ENCODE results near the gene SOHLH2.

The SOHLH2 gene, protein sequence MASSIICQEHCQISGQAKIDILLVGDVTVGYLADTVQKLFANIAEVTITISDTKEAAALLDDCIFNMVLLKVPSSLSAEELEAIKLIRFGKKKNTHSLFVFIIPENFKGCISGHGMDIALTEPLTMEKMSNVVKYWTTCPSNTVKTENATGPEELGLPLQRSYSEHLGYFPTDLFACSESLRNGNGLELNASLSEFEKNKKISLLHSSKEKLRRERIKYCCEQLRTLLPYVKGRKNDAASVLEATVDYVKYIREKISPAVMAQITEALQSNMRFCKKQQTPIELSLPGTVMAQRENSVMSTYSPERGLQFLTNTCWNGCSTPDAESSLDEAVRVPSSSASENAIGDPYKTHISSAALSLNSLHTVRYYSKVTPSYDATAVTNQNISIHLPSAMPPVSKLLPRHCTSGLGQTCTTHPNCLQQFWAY

GRCh38 chr13:36214163-36214921 is at the start of gene SOHLH2:
Gene SOHLH2, minus strand, starts transcription at chr13:36214556. Its CDS starts 30 bp downstream, at chr13:36214526.
- DNase-seq, result no peak

DNA sequence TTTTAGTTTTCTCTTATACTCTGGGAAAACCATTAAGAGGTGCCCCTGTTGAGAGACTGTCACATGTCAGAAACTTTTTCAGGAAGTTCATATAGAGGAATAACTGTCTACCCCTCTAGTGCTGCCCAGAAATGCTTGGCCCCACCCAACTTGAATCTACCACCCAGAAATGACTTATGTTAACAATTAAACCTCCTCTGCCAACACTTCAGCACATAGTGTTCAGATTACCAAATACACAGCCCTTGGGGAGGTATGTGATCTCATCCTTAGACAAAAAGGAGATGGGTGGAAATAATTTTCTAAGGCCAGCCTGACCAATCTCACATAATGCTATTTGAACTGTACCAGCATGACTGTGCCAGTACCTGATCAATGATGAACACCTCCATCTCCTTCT is 47.6 kb upstream of the SOHLH2 start:
- no peak for DNase-seq

- DNase-seq, result no peak
These were observed 46.7 kb upstream of the SOHLH2 start for GRCh38 chr13:36261011-36261410.

DNA sequence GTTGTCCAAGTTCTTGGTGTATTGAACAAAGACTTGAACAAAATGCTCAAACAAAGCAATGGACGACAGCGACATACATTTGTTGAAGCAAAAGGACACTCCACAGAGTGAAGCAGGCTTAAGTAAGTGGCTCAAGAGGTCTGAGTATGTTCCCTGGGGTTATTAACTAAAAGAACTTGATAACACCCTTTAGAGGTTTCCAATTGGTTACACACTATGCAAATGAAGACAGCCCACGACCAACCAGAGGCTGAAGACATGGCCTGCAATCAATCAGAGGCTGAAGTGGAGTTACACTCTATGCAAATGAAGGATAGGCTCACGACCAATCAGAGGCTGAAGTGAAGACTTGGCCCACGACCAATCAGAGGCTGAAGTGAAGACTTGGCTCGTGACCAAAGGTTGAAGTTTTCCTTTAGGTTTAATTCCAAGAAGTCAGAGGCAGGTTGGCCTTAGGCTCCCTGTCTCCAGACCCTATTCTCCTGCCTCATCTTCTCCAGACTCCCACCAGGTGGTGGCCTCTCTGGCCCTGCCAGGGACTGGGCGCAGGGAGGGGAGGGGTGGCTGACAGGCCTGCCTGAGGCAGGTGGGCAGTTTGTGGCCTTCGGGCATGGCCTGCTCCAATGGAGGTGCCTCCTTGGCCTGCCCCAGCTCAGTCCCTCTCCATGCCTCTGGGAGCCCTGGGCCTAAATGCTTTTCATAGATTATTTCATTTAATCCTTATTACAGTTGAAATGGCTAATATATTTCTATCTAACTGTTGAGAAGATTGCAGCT is 45.2 kb upstream of the SOHLH2 start:
- no peak for DNase-seq

- DNase-seq, result no peak
These were observed 44.5 kb upstream of the SOHLH2 start for GRCh38 chr13:36258831-36259230.

DNA sequence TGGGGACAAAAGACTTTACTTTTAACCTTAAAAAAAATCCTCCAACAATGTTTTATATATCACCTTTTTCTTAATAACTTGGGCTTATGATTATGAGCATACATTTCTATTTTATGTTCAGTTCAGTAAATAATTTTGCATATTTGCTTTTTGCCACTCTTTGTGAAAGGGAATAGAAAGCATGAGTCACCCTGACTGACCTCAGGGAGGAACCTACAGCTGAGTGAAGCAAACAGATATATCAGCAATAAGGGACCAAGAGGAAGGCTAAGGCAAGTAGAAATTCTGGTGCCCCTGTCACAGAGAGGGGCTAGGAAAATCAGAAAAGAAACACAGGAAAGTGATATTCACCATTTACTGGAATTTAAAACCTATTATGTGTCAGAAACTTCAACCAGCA is 37.2 kb upstream of the SOHLH2 start:
- no peak for DNase-seq

- no peak for DNase-seq
These were observed 36.7 kb upstream of the SOHLH2 start for GRCh38 chr13:36251017-36251416.

DNA sequence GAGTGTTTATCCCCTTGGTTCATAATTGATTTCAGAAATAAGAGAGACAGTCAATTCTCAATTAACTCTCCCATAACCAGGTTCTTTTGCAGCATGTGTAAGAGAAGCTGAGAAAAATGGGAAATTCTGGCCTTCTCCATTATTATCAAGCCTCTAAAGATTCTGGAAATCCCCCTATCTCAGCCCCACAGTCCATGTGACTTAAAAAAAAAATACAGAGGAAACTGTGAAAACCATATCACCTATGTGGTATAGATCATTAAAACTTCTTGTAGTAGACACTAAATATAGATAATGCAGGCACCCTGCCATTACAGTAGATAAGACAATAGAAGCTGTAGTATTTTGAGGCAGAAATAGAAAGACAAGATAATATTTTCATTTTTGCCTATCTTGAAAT is 34.3 kb upstream of the SOHLH2 start:
- no peak for DNase-seq

GRCh38 chr13:36244990-36245389 is 30.6 kb upstream of the SOHLH2 start:
- no peak for DNase-seq

GRCh38 chr13:36244073-36244472 is 29.7 kb upstream of the SOHLH2 start:
- no peak for DNase-seq

GRCh38 chr13:36242761-36243160 is 28.4 kb upstream of the SOHLH2 start:
- no peak for DNase-seq

- DNase-seq, result no peak
These were observed 16.9 kb upstream of the SOHLH2 start for GRCh38 chr13:36231236-36231635.

- no peak for DNase-seq
These were observed 10.4 kb upstream of the SOHLH2 start for GRCh38 chr13:36224730-36225129.

DNA sequence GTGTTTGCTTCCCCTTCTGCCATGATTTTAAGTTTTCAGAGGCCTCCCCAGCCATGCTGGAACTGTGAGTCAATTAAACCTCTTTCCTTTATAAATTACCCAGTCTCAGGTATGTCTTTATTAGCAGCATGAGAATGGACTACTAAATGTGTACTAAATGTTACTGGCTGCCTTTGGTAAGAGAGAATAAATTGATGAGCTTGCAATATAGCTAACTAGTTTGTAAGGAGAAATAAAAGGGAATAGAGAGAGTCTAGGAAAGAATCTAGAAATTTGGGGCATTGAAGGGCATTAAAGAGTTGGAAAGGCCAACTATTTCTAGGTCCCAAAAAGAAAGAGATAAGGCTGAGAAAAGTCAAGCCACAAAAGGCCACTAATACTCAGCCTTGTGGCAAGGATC is 5.5 kb upstream of the SOHLH2 start:
- DNase-seq, result no peak

GRCh38 chr13:36217456-36217855 is 3.1 kb upstream of the SOHLH2 start:
- DNase-seq, result no peak

DNA sequence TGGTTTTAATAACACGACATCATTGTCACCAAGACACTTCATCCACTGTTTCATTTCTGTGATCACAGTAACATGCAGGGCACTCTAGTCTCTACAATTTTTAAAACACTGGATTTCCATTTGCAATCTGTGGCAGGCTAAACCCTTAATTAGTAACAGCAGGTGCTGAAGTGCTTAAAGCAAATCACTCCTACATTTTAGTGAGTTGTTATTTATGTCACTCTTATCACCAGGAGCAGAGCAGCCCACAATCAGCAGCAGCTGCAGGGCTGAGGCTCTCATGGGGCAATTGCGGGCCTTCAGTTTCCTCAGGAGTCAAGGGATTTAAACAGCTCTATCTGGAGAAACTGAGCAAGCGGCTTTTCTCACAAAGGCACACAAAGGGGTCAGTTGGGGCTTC is 1.6 kb downstream of the SOHLH2 start:
- DNase-seq, result no peak

DNA sequence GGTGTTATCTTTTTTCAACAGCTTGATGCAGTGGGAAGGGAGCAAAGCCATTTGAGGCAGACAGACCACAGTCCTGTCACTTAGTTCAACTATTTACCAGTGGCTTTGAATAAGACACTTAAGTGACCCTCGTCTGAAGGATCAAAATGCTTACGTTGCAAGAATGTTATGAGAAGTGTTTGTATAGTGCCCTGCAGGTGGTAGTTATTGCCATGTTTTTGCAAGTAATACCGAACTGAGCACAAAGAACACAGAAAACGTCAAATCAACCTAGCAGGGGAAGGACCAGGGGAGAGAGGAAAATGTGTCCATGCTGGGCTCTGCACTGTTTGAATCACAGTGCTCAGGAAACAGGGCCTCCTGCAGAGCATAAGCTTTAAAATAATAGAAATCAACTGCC is 2.8 kb downstream of the SOHLH2 start:
- DNase-seq, result no peak

- no peak for DNase-seq
These were observed 3.6 kb downstream of the SOHLH2 start for GRCh38 chr13:36210738-36211137.

DNA sequence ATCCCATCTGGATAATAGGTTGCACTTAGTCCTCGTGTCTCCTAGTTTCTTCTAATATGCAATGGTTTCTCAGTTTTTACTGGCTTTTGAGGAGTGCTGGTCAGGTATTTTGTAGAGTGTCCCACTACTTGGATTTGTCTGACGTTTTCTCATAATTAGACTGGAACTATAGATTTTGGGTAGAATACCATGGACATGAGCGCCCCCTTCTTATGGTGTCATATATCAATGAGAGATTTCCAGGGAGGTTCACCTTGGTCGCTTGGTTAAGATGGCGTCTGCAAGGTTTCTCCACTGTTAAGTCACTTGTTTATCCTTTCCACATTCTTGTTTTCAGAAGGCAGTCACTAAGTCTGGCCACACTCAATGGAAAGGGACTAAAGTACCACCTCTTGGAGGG is 6.7 kb downstream of the SOHLH2 start:
- no peak for DNase-seq

- no peak for DNase-seq
These were observed 21.1 kb downstream of the SOHLH2 start for GRCh38 chr13:36193151-36193855.

- peak; percentile 6 for DNase-seq
These were observed 22.2 kb downstream of the SOHLH2 start for GRCh38 chr13:36192166-36192565.

DNA sequence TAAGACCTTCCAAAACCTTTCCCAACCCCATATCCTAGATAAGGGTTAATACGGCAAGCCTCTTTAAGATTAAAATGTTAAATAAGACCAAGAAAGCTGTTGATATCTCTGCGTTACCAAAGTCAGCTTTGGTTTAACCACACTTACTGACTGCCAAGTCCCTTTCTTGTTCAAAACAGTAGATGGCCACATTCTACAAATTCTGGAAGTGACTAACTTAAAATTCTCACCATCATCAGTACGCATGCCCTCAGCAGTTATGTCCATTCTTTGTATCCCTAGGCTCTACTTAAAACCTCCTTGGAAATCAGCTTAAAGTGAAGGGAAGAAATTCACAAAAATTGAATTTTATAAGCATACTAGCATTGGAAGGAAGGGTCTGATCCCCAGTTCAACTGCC is 23.6 kb downstream of the SOHLH2 start:
- no peak for DNase-seq

GRCh38 chr13:36188441-36188840 is 25.9 kb downstream of the SOHLH2 start:
- DNase-seq, result no peak
